Neural cell (in vitro differentiated cells): ENCODE measurements around the gene RBP5.

Experiments
- MXI1 ChIP-seq: fragments of 450-650 bp; conservative IDR thresholded peaks from 2 replicates; pipeline ENCODE4 v1.6.1; 2014; ENCODE audit warnings: antibody characterized with exemption, mild to moderate bottlenecking; ENCODE audit not compliant: poor library complexity, severe bottlenecking
- POLR2AphosphoS5 ChIP-seq: IDR thresholded peaks from 2 replicates; pipeline ENCODE4 v1.6.1; 2012
- TF ChIP-seq, protein P1 (sequence below): fragments of 450-650 bp; IDR thresholded peaks from 2 replicates; pipeline ENCODE4 v1.5.1; 2014; ENCODE audit warnings: antibody characterized with exemption, mild to moderate bottlenecking, moderate library complexity; ENCODE audit not compliant: poor library complexity, severe bottlenecking

DNA sequence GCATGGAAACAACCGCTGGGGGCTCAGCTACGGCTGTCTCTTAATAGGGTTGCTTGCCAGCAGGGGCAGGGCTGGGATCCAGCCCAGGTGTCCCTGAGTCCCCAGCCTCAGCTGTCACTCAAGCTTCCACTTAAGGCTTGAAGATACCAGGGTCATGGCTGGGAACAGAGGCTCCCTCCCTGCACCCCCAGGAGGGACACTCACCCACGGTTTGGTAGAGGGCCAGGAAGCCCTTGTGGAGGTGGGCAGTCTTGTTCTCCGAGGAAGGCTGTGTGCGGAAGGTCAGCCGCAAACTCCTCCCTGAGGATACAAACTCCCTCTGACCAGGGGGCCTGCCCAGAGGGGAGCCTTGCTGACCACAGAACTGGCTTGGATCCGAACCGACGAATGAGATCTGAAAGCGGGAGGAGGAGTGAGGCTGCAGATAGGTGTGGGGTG lies 27.0 kb downstream of the RBP5 start:
- no peak for TF ChIP-seq POLR2AphosphoS5
- TF ChIP-seq, protein P1, sequence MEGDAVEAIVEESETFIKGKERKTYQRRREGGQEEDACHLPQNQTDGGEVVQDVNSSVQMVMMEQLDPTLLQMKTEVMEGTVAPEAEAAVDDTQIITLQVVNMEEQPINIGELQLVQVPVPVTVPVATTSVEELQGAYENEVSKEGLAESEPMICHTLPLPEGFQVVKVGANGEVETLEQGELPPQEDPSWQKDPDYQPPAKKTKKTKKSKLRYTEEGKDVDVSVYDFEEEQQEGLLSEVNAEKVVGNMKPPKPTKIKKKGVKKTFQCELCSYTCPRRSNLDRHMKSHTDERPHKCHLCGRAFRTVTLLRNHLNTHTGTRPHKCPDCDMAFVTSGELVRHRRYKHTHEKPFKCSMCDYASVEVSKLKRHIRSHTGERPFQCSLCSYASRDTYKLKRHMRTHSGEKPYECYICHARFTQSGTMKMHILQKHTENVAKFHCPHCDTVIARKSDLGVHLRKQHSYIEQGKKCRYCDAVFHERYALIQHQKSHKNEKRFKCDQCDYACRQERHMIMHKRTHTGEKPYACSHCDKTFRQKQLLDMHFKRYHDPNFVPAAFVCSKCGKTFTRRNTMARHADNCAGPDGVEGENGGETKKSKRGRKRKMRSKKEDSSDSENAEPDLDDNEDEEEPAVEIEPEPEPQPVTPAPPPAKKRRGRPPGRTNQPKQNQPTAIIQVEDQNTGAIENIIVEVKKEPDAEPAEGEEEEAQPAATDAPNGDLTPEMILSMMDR: no peak
- TF ChIP-seq MXI1: no peak
